Upper lobe of left lung (tissue), 6 donors: ENCODE measurements around the gene SLC41A3. TPM values are rescaled to one million over a fixed set of nuclear protein-coding genes. Genes with fewer than 3 reads are reported as not detected.

Experiments used
- ATAC-seq, 2 donors: fragments of 200-7000 bp; cut with Tn5 transposase; one replicate each; pipeline ENCODE4 v1.9.1; 2022; ENCODE audit warnings: mild to moderate bottlenecking in 2 of 2, moderate library complexity in 2 of 2; ENCODE audit not compliant: low FRiP score in 2 of 2
- DNase-seq, 2 donors: peaks; one replicate each; pipeline ENCODE4 v3.0.0-alpha.2; 2019 to 2020
- H3K27ac ChIP-seq, 4 donors: fragments of 200-600 bp; sonication (generic); one replicate each; pipeline ENCODE4 v1.5.1; 2016 to 2019
- H3K27me3 ChIP-seq, 4 donors: fragments of 200-600 bp; sonication (generic); one replicate each; pipeline ENCODE4 v1.5.1; 2017 to 2019
- H3K36me3 ChIP-seq, 4 donors: fragments of 200-600 bp; sonication (generic); one replicate each; pipeline ENCODE4 v1.5.1; 2016 to 2019
- H3K4me1 ChIP-seq, 4 donors: fragments of 200-600 bp; sonication (generic); one replicate each; pipeline ENCODE4 v1.5.1; 2018 to 2019
- H3K4me3 ChIP-seq, 4 donors: fragments of 200-600 bp; sonication (generic); one replicate each; pipeline ENCODE4 v1.5.1; 2017 to 2019; ENCODE audit warnings: mild to moderate bottlenecking in 2 of 4, moderate library complexity in 1 of 4
- H3K9me3 ChIP-seq, 4 donors: fragments of 200-600 bp; sonication (generic); one replicate each; pipeline ENCODE4 v1.5.1; 2018 to 2019
- CTCF ChIP-seq, 6 experiments: fragments of 450-650 bp in 4 of 6; fragments of 200-600 bp in 2 of 6; sonication (generic) in 2 of 6; IDR thresholded peaks; one replicate each; pipeline ENCODE4 v1.5.1; 2016 to 2019; ENCODE audit warnings: antibody characterized with exemption in 6 of 6
- EP300 ChIP-seq, 4 donors: sonication (generic); formaldehyde crosslinking; IDR thresholded peaks; one replicate each; pipeline ENCODE4 v1.5.1; 2017; ENCODE audit warnings: antibody characterized with exemption in 4 of 4, control low read depth in 2 of 4
- POLR2A ChIP-seq, 4 donors: fragments of 450-650 bp; IDR thresholded peaks; one replicate each; pipeline ENCODE4 v1.5.1; 2016 to 2017; ENCODE audit warnings: antibody characterized with exemption in 4 of 4, mild to moderate bottlenecking in 2 of 4
- POLR2AphosphoS5 ChIP-seq, 2 donors: sonication (generic); formaldehyde crosslinking; IDR thresholded peaks; one replicate each; pipeline ENCODE4 v1.5.1; 2017; ENCODE audit warnings: antibody characterized with exemption in 2 of 2
- WGBS, 2 donors: methylation state at CpG; one replicate each; pipeline ENCODE4 v1.1.5; 2017 to 2018; 5-methylcytosine and 5-hydroxymethylcytosine counted together
- total RNA-seq, 6 donors: library from RNA; depleted of rRNA in 4 of 6; stranded (reverse); fragments of >200 nt in 4 of 6; gene quantifications; one replicate each; pipeline versions ENCODE4 v1.1.0 to v1.2.1, GENCODE V29; 2016 to 2021
- donor health status: DM: no; HTN: no; CAD: no; lungs with moderate emphysema.
- donor health status: DM: no; HTN: yes; CAD: no; lungs with severe emphysema.

The SLC41A3 gene
- total RNA-seq, 6 donors from 2014 or later, result 17.1 to 40.1 (median 32.3) TPM

DNA sequence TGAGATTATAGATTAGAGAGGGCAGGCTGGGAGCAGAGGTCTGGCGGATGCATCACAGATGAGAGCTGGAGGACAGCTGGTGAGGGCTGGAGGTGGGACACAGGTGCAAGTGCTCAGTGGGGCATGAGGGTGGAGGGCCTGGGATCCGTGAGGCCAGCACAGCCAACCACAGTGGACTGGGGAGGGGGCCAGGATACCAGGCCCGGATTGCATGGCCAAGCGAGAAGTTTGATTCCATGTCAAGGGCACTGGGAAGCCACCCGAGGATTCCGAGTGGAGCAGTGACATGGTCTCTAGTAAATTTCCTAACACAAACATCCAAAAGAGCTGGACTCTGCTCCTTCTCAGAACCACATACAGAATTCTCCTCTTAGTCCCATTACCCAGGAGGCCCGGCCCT, 44.0 kb upstream of the SLC41A3 start:
- Histone ChIP-seq H3K27ac (no peak overlapping the region), H3K36me3 (no peaks in the 10 kb centered on the region), H3K9me3 (no peaks in the 10 kb centered on the region), H3K4me3 (no peak overlapping the region), H3K4me1 (peaks cover 0 to 14% (median 7%) of the 10 kb centered on the region in 4 donors), H3K27me3 (no peaks in the 10 kb centered on the region)
- WGBS, 2 donors, result 80 to 86% methylated on average over 6 to 7 of the region's 7 CpGs
- DNase-seq (peak in 1 of 2 donors; percentile 25), ATAC-seq (no peak)
- TF ChIP-seq EP300 (IDR thresholded peaks at IDR 0.05), result no peak
- TF ChIP-seq POLR2A (IDR thresholded peaks at IDR 0.05), result no peak
- TF ChIP-seq POLR2AphosphoS5 (IDR thresholded peaks at IDR 0.05), result no peak
- no peak for TF ChIP-seq CTCF (IDR thresholded peaks at IDR 0.05)

DNA sequence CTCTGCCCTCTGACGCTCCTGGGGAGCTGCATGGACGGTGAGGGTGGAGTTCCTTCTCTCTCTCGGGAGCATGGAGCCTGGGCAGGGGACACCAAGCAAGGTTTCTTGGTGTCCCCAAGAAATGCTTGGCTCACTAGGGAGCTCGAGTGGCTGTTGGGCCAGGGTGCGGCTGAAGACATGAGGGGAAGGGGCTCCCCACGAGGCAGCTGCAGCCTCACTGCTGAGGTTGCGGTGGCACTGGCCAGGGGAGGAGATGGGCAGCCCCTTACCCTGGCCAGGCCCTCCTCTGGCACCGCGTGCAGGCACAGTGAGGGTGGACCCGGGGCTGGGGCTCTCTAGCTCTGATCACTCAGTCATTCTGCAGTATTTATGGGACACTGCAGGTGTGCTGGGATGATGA, 43.5 kb upstream of the SLC41A3 start:
- TF ChIP-seq POLR2AphosphoS5 (IDR thresholded peaks at IDR 0.05) (no peak), EP300 (IDR thresholded peaks at IDR 0.05) (no peak), POLR2A (IDR thresholded peaks at IDR 0.05) (no peak), CTCF (IDR thresholded peaks at IDR 0.05) (no peak)
- DNase-seq, result peak; percentile 18 to 48
- Histone ChIP-seq H3K4me3 (no peak overlapping the region), H3K36me3 (no peaks in the 10 kb centered on the region), H3K27ac (no peak overlapping the region), H3K27me3 (no peaks in the 10 kb centered on the region), H3K9me3 (no peaks in the 10 kb centered on the region), H3K4me1 (peaks cover 0 to 14% (median 7%) of the 10 kb centered on the region in 4 donors)
- ATAC-seq, result no peak
- 71 to 86% methylated on average over 6 to 10 of the region's 10 CpGs for WGBS, 2 donors

GRCh38 chr3:126126811-126127431, 43.0 kb upstream of the SLC41A3 start:
- Histone ChIP-seq H3K4me3 (no peak overlapping the region), H3K4me1 (peaks cover 0 to 14% (median 7%) of the 10 kb centered on the region in 4 donors), H3K36me3 (no peaks in the 10 kb centered on the region), H3K27me3 (no peaks in the 10 kb centered on the region), H3K27ac (no peak overlapping the region), H3K9me3 (no peaks in the 10 kb centered on the region)
- TF ChIP-seq EP300 (IDR thresholded peaks at IDR 0.05) (no peak), POLR2AphosphoS5 (IDR thresholded peaks at IDR 0.05) (no peak)
- DNase-seq (peak; percentile 17 to 32), ATAC-seq (no peak)
- 89 to 91% methylated on average over 9 to 10 of the region's 10 CpGs for WGBS, 2 donors

- TF ChIP-seq EP300 (IDR thresholded peaks at IDR 0.05) (no peak), POLR2AphosphoS5 (IDR thresholded peaks at IDR 0.05) (no peak), CTCF (IDR thresholded peaks at IDR 0.05) (no peak), POLR2A (IDR thresholded peaks at IDR 0.05) (no peak)
- Histone ChIP-seq H3K27ac (no peak overlapping the region), H3K36me3 (no peaks in the 10 kb centered on the region), H3K4me1 (peaks cover 0 to 14% (median 7%) of the 10 kb centered on the region in 4 donors), H3K9me3 (no peaks in the 10 kb centered on the region), H3K4me3 (no peak overlapping the region), H3K27me3 (no peaks in the 10 kb centered on the region)
- 70 to 85% methylated on average over 4 to 12 of the region's 12 CpGs for WGBS, 2 donors
- ATAC-seq (no peak), DNase-seq (peak; percentile 15 to 63)
Observed at GRCh38 chr3:126126286-126126685, 42.4 kb upstream of the SLC41A3 start.

GRCh38 chr3:126125781-126126251, 41.9 kb upstream of the SLC41A3 start:
- no peaks in the 10 kb centered on the region for H3K9me3 ChIP-seq
- DNase-seq (peak in 1 of 2 donors; percentile 10), ATAC-seq (no peak)
- H3K4me1 ChIP-seq, result peaks cover 0 to 14% (median 7%) of the 10 kb centered on the region in 4 donors
- no peaks in the 10 kb centered on the region for H3K36me3 ChIP-seq
- TF ChIP-seq CTCF (IDR thresholded peaks at IDR 0.05) (no peak), POLR2A (IDR thresholded peaks at IDR 0.05) (no peak), EP300 (IDR thresholded peaks at IDR 0.05) (no peak), POLR2AphosphoS5 (IDR thresholded peaks at IDR 0.05) (no peak)
- no peaks in the 10 kb centered on the region for H3K27me3 ChIP-seq
- no peak overlapping the region for H3K4me3 ChIP-seq
- H3K27ac ChIP-seq, result no peak overlapping the region
- 50 to 73% methylated on average over 1 to 2 of the region's 2 CpGs for WGBS, 2 donors
